ENCODE results near the gene CYP19A1.

GRCh38 chr15:51367322-51367976, 29.1 kb upstream of the CYP19A1 start:
- TF ChIP-seq EZH2 (IDR thresholded peaks at IDR 0.05; ENCODE audit: insufficient read depth, poor library complexity, severe bottlenecking) (no peak), EZH2phosphoT487 (IDR thresholded peaks at IDR 0.05; ENCODE audit: insufficient read depth, low read depth) (no peak)

Measured in GM23248 (cell line).